Activated T-cell treated with anti-CD3 and anti-CD28 coated beads, Interleukin-2, amount 50 U/mL, for 4 hours (primary cell): ENCODE data around the gene SOCS6. TPM values are rescaled to one million over a fixed set of nuclear protein-coding genes. Genes with fewer than 3 reads are reported as not detected.

Experiments used
- ATAC-seq, 2 donors: fragments of 200-7000 bp; cut with Tn5 transposase; one replicate each; pipeline ENCODE4 v1.10.0; 2021
- DNase-seq: peaks from one replicate; pipeline ENCODE4 v3.0.0-alpha.2; 2020
- H3K27me3 Mint-ChIP-seq: one replicate; pipeline ENCODE4 v1.8.0; 2021; ENCODE audit warnings: low read depth, mixed read lengths
- H3K36me3 Mint-ChIP-seq: one replicate; pipeline ENCODE4 v1.8.0; 2022; ENCODE audit warnings: mixed read lengths; ENCODE audit not compliant: insufficient read depth
- H3K4me1 Mint-ChIP-seq: one replicate; pipeline ENCODE4 v1.8.0; 2021; ENCODE audit warnings: low read depth, mixed read lengths
- H3K4me3 Mint-ChIP-seq: one replicate; pipeline ENCODE4 v1.8.0; 2021; ENCODE audit warnings: mild to moderate bottlenecking, moderate library complexity, mixed read lengths
- H3K9me3 Mint-ChIP-seq: one replicate; pipeline ENCODE4 v1.8.0; 2021; ENCODE audit warnings: mixed read lengths
- total RNA-seq, 3 donors: library from RNA; stranded (reverse); gene quantifications; one replicate each; pipeline ENCODE4 v1.2.1, GENCODE V29; 2021

Gene SOCS6
- total RNA-seq, 3 donors from 2014 or later = 0.63 to 0.81 (median 0.79) TPM

- no peak for ATAC-seq
- Mint-ChIP-seq H3K27me3 (peaks cover 9% of the 10 kb centered on the region), H3K36me3 (no peaks in the 10 kb centered on the region), H3K9me3 (peaks cover 3% of the 10 kb centered on the region), H3K4me3 (no peak overlapping the region), H3K4me1 (no peaks in the 10 kb centered on the region)
- no peak for DNase-seq
Measured at GRCh38 chr18:70370762-70371733, 82.2 kb downstream of the SOCS6 start.

- Mint-ChIP-seq H3K36me3 (no peaks in the 10 kb centered on the region), H3K27me3 (peaks cover 9% of the 10 kb centered on the region), H3K4me1 (no peaks in the 10 kb centered on the region), H3K4me3 (no peak overlapping the region), H3K9me3 (peaks cover 3% of the 10 kb centered on the region)
- ATAC-seq = no peak
- DNase-seq = no peak
Measured at GRCh38 chr18:70371908-70372307, 83.1 kb downstream of the SOCS6 start.

- Mint-ChIP-seq H3K9me3 (peaks cover 3% of the 10 kb centered on the region), H3K4me3 (no peak overlapping the region), H3K4me1 (no peaks in the 10 kb centered on the region), H3K36me3 (no peaks in the 10 kb centered on the region), H3K27me3 (peaks cover 9% of the 10 kb centered on the region)
- ATAC-seq (no peak), DNase-seq (no peak)
Measured at GRCh38 chr18:70372450-70373041, 83.7 kb downstream of the SOCS6 start.

GRCh38 chr18:70373042-70373519 lies 84.2 kb downstream of the SOCS6 start:
- ATAC-seq = no peak
- no peaks in the 10 kb centered on the region for H3K36me3 Mint-ChIP-seq
- H3K4me3 Mint-ChIP-seq = no peak overlapping the region
- H3K4me1 Mint-ChIP-seq = no peaks in the 10 kb centered on the region
- no peak for DNase-seq
- peaks cover 3% of the 10 kb centered on the region for H3K9me3 Mint-ChIP-seq
- H3K27me3 Mint-ChIP-seq = peaks cover 5% of the 10 kb centered on the region

GRCh38 chr18:70374154-70374553 lies 85.3 kb downstream of the SOCS6 start:
- Mint-ChIP-seq H3K27me3 (peaks cover 5% of the 10 kb centered on the region), H3K4me3 (no peak overlapping the region), H3K4me1 (no peaks in the 10 kb centered on the region), H3K9me3 (peaks cover 3% of the 10 kb centered on the region), H3K36me3 (no peaks in the 10 kb centered on the region)
- no peak for ATAC-seq
- no peak for DNase-seq

GRCh38 chr18:70376137-70376913 lies 87.5 kb downstream of the SOCS6 start:
- no peaks in the 10 kb centered on the region for H3K27me3 Mint-ChIP-seq
- no peaks in the 10 kb centered on the region for H3K36me3 Mint-ChIP-seq
- no peak overlapping the region for H3K4me3 Mint-ChIP-seq
- H3K4me1 Mint-ChIP-seq = no peaks in the 10 kb centered on the region
- ATAC-seq (no peak), DNase-seq (no peak)
- peaks cover 3% of the 10 kb centered on the region for H3K9me3 Mint-ChIP-seq

GRCh38 chr18:70376914-70377258 lies 88.0 kb downstream of the SOCS6 start:
- peaks cover 3% of the 10 kb centered on the region for H3K9me3 Mint-ChIP-seq
- DNase-seq = no peak
- H3K36me3 Mint-ChIP-seq = no peaks in the 10 kb centered on the region
- no peak overlapping the region for H3K4me3 Mint-ChIP-seq
- ATAC-seq = no peak
- no peaks in the 10 kb centered on the region for H3K4me1 Mint-ChIP-seq
- no peaks in the 10 kb centered on the region for H3K27me3 Mint-ChIP-seq

- H3K4me1 Mint-ChIP-seq = no peaks in the 10 kb centered on the region
- DNase-seq (no peak), ATAC-seq (no peak)
- H3K27me3 Mint-ChIP-seq = no peaks in the 10 kb centered on the region
- peaks cover 3% of the 10 kb centered on the region for H3K9me3 Mint-ChIP-seq
- H3K4me3 Mint-ChIP-seq = no peak overlapping the region
- H3K36me3 Mint-ChIP-seq = no peaks in the 10 kb centered on the region
Measured at GRCh38 chr18:70377317-70377799, 88.5 kb downstream of the SOCS6 start.

- Mint-ChIP-seq H3K4me1 (no peaks in the 10 kb centered on the region), H3K27me3 (no peaks in the 10 kb centered on the region), H3K36me3 (no peaks in the 10 kb centered on the region), H3K4me3 (no peak overlapping the region), H3K9me3 (peaks cover 3% of the 10 kb centered on the region)
- DNase-seq = no peak
- ATAC-seq = no peak
Measured at GRCh38 chr18:70377857-70378701, 89.2 kb downstream of the SOCS6 start.

Other genes with a start within 250 kb of the SOCS6 start
- gene RTTN, start 83.4 kb upstream of the SOCS6 start, total RNA-seq = 10 to 100 TPM; 15.1 to 15.6 (median 15.2) TPM